NB4 (cell line): ENCODE measurements around the gene CAMK4.

Source experiments
- POLR2A ChIP-seq: IDR thresholded peaks from 2 replicates; pipeline ENCODE4 v1.6.1; 2011; ENCODE audit warnings: mild to moderate bottlenecking; ENCODE audit not compliant: insufficient read length; ENCODE audit errors: extremely low read depth
- TF ChIP-seq, protein P1 (sequence below): IDR thresholded peaks from one replicate; pipeline ENCODE4 v1.5.1; 2012; ENCODE audit warnings: low read depth, low read length
- TF ChIP-seq, protein P2 (sequence below): IDR thresholded peaks from 2 replicates; pipeline ENCODE4 v1.6.1; 2011; ENCODE audit warnings: low read depth, low read length

DNA sequence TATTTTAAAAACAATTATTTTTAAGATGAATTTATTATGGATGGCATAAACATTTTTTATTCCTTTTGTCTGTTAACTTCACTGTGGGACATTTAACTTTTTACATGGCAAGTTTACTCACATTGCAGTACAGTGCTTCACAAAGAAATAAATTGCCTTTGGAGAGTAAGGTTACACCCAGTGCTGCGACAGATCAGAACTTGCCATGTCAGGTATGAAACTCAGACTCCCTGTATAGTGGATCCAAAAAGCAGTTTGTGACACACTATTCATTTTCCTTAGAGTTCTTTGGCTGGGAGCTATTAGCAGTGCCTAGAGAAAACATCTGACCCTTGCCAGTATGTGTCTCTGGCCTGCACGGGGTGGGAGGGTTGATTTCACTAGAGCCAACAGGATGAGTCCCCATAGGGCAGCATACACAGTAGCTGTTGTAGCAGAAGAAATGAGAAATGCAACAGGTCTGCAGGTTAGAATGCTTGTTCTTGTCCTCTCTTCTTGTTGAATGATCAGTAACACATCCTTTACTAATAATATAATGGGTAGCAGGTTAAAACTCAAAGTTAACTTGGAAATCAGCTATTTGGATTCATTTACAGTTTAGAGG is 245.2 kb downstream of the CAMK4 start:
- TF ChIP-seq, protein P1, sequence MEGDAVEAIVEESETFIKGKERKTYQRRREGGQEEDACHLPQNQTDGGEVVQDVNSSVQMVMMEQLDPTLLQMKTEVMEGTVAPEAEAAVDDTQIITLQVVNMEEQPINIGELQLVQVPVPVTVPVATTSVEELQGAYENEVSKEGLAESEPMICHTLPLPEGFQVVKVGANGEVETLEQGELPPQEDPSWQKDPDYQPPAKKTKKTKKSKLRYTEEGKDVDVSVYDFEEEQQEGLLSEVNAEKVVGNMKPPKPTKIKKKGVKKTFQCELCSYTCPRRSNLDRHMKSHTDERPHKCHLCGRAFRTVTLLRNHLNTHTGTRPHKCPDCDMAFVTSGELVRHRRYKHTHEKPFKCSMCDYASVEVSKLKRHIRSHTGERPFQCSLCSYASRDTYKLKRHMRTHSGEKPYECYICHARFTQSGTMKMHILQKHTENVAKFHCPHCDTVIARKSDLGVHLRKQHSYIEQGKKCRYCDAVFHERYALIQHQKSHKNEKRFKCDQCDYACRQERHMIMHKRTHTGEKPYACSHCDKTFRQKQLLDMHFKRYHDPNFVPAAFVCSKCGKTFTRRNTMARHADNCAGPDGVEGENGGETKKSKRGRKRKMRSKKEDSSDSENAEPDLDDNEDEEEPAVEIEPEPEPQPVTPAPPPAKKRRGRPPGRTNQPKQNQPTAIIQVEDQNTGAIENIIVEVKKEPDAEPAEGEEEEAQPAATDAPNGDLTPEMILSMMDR: no peak
- no peak for TF ChIP-seq POLR2A
- TF ChIP-seq, protein P2, sequence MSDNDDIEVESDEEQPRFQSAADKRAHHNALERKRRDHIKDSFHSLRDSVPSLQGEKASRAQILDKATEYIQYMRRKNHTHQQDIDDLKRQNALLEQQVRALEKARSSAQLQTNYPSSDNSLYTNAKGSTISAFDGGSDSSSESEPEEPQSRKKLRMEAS: no peak
